HG03175 (cell line): Measurements from ENCODE around the gene COX19.
A peak's percentile ranks its signal among the peaks of the same experiment; 100 is the strongest.
"Not testable (repeated sequence)": the region's sequence is repeated elsewhere in the genome, so short reads cannot be mapped to it uniquely, and the experiment has no call there.

ENCODE experiments used
- ATAC-seq: cut with Tn5 transposase; IDR thresholded peaks from one replicate; pipeline ENCODE4 v1.9.1; 2021; ENCODE audit warnings: mild to moderate bottlenecking, moderate library complexity; ENCODE audit not compliant: unreplicated experiment

COX19 gene

GRCh38 chr7:963236-964078, 11.9 kb downstream of the COX19 start:
- no peak for ATAC-seq

GRCh38 chr7:962401-963081, 12.8 kb downstream of the COX19 start:
- ATAC-seq = no peak

GRCh38 chr7:961546-962400, 13.6 kb downstream of the COX19 start:
- no peak for ATAC-seq

DNA sequence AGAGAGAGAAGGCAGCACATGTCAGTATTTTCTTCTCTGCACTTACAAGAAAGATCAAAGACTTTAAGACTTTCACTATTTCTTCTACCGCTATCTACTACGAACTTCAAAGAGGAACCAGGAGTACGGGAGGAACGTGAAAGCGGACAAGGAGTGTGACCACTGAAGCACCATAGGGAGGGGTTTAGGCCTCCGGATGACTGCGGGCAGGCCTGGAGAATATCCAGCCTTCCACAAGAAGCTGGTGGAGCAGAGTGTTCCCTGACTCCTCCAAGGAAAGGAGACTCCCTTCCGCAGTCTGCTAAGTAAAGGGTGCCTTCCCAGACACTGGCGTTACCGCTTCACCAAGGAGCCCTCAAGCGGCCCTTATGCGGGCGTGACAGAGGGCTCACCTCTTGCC, 14.4 kb downstream of the COX19 start:
- not testable (repeated sequence) for ATAC-seq

DNA sequence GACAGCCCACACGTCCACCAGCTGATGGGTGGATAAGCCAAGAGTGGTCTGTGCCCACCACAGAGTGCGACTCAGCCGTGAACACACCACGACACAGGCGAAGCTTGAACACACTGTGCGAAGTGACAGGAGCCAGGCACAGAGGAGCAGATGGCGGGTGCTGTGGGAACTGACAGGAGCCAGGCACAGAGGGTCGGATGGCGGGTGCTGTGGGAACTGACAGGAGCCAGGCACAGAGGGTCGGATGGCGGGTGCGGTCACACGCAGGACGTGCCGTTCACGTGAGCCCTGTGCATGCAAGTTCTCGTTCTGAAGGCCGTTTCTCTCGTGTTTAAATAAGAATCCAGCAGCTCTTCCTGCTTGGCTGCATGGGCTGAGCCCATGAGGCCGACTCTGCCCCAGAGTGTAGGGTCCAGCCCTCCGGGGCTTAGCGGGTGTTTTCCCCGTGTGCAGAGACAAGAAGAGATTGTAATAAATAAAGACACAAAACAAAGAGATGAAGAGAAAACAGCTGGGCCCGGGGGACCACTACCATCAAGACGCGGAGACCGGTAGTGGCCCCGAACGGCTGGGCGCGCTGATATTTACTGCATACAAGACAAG, 15.0 kb downstream of the COX19 start:
- no peak for ATAC-seq

GRCh38 chr7:959740-960139, 15.6 kb downstream of the COX19 start:
- ATAC-seq = not testable (repeated sequence)

- ATAC-seq = no peak
These were observed 16.1 kb downstream of the COX19 start for GRCh38 chr7:959271-959670.

DNA sequence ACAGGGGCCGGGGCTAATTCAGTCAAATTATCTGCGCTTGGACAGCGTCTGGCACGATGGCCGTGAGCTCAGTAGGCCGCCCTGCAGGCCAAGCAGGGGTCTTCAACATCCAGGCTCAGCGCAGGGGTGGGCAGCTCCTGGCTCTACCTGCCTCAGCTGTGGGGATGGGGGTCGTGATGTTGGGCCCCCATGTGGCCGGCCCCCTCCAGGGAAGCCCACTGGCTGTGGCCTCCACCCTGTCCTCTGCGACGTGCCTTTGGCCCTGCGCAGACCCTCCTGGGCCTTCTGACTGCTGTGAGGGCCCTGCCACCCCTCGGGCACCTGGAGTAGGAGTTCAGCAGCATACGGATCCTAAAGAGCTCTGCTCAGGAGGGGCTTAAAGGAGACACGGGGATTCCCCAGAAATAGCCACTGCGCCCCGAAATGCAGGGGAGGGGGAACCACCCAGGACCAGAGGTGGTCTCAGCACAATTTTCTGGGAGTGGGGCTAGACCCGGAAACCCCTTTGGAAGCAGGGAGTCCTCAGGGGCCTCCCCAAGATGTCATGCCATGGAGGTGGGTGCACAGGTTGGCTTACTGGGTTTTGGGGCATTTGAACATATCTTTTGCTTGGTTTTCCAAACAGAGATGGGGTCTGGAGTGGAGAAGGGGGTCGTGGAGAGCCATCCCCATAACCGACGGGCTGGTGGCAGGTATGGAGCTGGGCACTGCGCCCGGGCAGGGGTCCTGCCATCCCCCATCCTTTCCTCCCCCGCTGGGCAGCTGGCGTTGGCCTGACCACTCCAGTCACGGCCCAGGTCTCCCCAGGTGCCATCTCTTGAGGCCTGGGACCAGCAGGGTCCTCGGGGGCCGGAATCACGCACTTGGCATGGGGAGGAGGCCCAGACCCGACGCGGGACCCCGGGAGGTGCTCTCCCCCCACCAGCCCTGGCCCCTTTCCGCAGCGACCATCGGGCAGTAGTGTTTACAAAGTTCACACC, 16.8 kb downstream of the COX19 start:
- ATAC-seq = no peak

DNA sequence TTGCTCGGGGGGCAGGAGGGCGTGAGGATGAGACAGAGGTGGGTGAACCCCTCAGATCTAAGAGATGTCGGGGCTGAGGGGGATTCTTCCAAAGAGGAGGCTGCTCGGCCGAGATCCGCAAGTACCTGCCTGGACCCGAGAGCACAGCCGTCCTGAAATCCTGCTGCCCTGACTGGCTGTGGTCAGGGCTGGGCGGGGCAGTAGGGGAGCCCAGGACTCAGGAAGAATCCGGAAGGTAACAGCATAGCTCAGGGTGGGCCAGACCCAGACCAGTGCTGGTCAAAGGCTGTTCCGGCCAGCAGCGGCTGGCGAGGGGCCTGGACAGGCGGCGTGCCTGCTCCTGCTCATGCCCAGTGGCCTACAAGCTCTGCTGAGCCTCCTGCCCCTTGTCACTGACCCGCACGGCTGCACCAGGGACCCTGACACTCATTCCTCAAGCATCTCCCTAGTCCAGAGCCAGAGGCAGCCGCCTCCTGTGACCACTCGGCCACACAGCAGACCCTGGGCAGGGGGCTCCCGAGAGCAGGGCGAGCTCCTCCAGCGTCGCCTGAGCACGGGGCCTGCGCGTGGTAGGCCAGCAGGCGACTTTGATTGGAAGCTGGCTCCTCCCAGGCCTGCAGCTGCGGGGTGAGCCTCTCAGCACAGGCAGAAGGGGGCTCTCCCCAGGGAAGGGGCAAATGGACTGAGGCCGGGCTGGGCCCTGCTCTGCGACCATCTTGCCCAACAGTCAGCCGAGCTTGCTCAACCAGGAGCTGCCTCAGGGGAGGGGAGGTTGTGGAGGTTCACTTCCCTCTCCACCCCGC, 17.7 kb downstream of the COX19 start:
- ATAC-seq = no peak

DNA sequence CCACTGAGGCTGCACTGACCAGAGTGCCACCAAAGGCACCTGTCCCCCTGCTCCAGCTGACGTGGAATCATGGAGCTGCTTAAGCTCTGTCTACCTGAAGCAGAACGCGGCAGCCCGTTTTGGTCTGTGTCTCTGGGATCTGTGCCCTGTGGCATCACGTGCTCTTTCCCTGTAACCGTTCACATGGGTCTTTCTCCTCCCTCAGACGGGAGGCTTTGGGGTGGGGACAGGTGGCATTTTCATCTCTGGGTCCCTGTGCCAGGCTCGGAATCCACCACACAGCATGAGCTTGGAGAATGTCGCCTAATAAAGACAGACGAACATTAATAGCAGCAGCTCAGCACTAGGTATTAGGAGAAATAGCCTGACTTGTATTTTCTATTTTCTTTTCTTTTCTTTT, 19.3 kb downstream of the COX19 start:
- ATAC-seq = no peak

DNA sequence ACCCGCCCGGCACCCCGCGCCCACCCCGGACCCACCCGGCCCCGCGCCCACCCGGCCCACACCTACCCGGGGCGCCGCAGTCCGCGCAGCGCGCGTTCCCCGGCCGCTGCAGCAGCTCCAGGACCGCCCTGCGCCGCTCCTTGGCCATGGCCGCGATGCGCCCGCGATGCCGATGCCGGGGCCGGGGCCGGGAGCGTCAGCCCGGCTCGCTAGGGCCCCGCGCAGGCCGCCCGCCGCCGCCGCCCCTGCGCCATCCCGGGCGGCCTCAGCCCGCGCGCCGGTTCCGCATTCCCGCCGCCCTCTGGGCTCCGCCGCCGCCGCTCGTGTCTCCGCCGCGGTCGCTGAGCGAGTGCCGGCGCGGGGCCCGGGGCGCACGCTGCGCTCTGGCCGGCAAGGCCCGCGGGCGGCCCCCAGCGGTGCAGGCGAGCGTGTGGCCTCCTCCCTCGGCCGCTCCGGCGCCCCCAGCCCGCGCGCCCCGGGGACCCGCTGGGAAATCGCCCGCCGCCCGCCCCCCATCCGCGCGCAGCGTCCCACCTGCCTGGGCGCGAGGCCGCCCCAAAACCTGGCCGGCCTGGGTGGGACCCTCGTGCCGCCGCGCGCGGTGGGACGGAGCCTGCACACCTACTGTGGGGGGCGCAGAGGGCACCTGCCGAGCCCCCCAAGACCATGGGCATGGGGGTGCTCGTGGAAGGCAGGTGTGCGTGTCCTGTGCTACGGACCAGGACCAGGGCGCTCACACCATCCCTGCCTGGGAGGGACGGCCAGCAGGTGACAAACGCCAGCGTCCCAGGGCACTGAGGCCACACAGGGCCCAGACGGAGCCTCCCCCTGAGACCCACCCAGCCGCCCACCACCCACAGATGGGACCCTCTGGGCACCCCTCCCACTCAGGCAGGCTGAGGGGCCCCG, 20.8 kb downstream of the COX19 start, which contains the start of gene ADAP1:
ADAP1 (minus strand) TSS at position 351 of the 909 bp plus-strand sequence; CDS start at position 148, 203 bp downstream.
- peak; percentile 56 for ATAC-seq

DNA sequence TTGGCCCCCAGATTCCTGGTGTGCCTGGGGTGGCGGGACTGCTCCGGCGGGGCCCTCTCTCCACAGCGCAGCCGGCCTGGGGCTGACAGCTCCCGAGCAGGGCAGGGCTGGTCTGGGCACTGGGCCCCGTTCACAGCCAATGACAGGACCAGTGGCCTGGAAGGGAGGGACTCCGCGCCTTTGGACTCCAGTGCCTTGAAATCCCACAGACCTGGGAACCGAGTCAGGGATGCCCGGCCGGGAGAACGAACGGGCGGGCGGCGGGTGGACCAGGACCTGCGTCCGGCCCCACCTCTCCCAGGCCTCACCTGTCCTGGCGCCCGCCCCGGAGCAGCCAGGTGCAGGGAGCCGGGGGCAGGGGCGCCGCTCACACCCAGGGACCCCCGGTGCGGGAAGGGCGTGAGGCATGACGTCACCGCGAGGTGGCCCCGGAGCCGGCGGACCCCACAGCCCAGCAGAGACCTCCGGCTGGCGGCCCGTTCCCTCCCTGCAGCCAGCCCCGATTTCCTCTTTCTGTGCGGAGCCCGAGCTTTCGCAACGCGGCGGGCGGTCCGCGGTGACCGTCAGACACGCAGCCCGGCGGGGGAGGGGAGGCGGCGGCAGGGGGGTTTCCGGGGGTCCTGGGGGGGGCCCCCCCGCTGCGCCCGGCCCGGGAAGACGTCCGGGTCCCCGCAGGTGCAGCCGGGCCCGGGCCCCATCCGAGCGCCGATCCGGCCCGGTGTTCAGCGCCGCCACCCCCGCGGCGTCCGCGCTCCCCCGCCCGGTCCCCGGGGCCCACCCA, 21.6 kb downstream of the COX19 start:
- peak; percentile 21 for ATAC-seq

- no peak for ATAC-seq
These were observed 22.6 kb downstream of the COX19 start for GRCh38 chr7:952548-953441.

- no peak for ATAC-seq
These were observed 23.3 kb downstream of the COX19 start for GRCh38 chr7:951881-952547.
